PC-9 (cell line): ENCODE results near the gene CDH16. TPM values are rescaled to one million over a fixed set of nuclear protein-coding genes. Genes with fewer than 3 reads are reported as not detected.

Experiments used
- BruUV-seq: library from RNA; stranded (reverse); fragments of 400-500 nt; replicated peaks from 2 replicates; lab custom pipeline; 2021; lab: Mats Ljungman, UMichigan
- CTCF ChIA-PET: fragments of 300-600 bp; sonication (Branson Sonifier 250); formaldehyde crosslinking; loops from one replicate; lab custom pipeline; 2022; ENCODE audit warnings: antibody characterized with exemption; lab: Charles Lee
- POLR2A ChIA-PET: fragments of 300-600 bp; sonication (Branson Sonifier 250); formaldehyde crosslinking; loops from one replicate; lab custom pipeline; 2022; ENCODE audit warnings: antibody characterized with exemption; ENCODE audit not compliant: unreplicated experiment; lab: Charles Lee
- DNase-seq, 2 experiments: peaks; one replicate each; pipeline versions ENCODE4 v3.0.0 to v3.0.0-alpha.2; 2015 to 2022; ENCODE audit warnings: mixed read lengths in 1 of 2
- H2AFZ ChIP-seq: fragments of 200-600 bp; sonication (generic); 2 replicates; pipeline ENCODE4 v1.8.1; 2017; ENCODE audit warnings: antibody characterized with exemption
- H3F3A ChIP-seq: fragments of 200-600 bp; sonication (generic); 2 replicates; pipeline ENCODE4 v1.8.1; 2017; ENCODE audit warnings: antibody characterized with exemption, mild to moderate bottlenecking, low read depth; ENCODE audit not compliant: insufficient read depth
- H3K27ac ChIP-seq: fragments of 200-600 bp; sonication (generic); 2 replicates; pipeline ENCODE4 v1.6.1; 2016; ENCODE audit warnings: mixed run types
- H3K27me3 ChIP-seq: fragments of 200-600 bp; sonication (generic); 2 replicates; pipeline ENCODE4 v1.6.1; 2016; ENCODE audit warnings: low read depth, mixed run types; ENCODE audit not compliant: insufficient read depth
- H3K36me3 ChIP-seq: fragments of 200-600 bp; sonication (generic); 2 replicates; pipeline ENCODE4 v1.6.1; 2016; ENCODE audit warnings: low read depth, mixed run types
- H3K4me1 ChIP-seq: fragments of 200-600 bp; sonication (generic); replicated peaks from 2 replicates; pipeline ENCODE4 v1.6.1; 2016; ENCODE audit warnings: mixed run types; ENCODE audit not compliant: insufficient read depth
- H3K4me2 ChIP-seq: fragments of 200-600 bp; sonication (generic); 2 replicates; pipeline ENCODE4 v1.6.1; 2017; ENCODE audit warnings: mixed run types
- H3K4me3 ChIP-seq: fragments of 200-600 bp; sonication (generic); 2 replicates; pipeline ENCODE4 v1.6.1; 2016; ENCODE audit warnings: mixed run types
- H3K79me2 ChIP-seq: fragments of 200-600 bp; sonication (generic); 2 replicates; pipeline ENCODE4 v1.6.1; 2017; ENCODE audit warnings: low read depth, mixed run types
- H3K9me2 ChIP-seq: fragments of 200-600 bp; sonication (generic); 2 replicates; pipeline ENCODE4 v1.8.1; 2017; ENCODE audit warnings: mild to moderate bottlenecking; ENCODE audit not compliant: insufficient read depth
- H3K9me3 ChIP-seq: fragments of 200-600 bp; sonication (generic); 2 replicates; pipeline ENCODE4 v1.8.1; 2016; ENCODE audit warnings: low read depth; ENCODE audit not compliant: insufficient read depth
- H4K20me1 ChIP-seq: fragments of 200-600 bp; sonication (generic); 2 replicates; pipeline ENCODE4 v1.8.1; 2017; ENCODE audit not compliant: insufficient read depth
- EZH2 ChIP-seq: fragments of 200-600 bp; sonication (generic); IDR thresholded peaks from 2 replicates; pipeline ENCODE4 v1.8.0; 2017; ENCODE audit warnings: antibody characterized with exemption, low read depth
- intact Hi-C: fragments of 100-400 bp; cut with micrococcal nuclease; formaldehyde crosslinking; loops from one replicate; pipeline ENCODE4 v1.10.0; 2022; ENCODE audit not compliant: unreplicated experiment
- total RNA-seq: library from RNA; stranded (reverse); gene quantifications from 2 replicates; pipeline ENCODE4 v1.2.3, GENCODE V29; 2021
- TF ChIP-seq, protein P1 (sequence below): fragments of 200-600 bp; sonication (generic); conservative IDR thresholded peaks from 2 replicates; pipeline ENCODE4 v1.6.1; 2017; ENCODE audit warnings: mixed run types, antibody characterized with exemption, mild to moderate bottlenecking, moderate library complexity

CDH16 gene
- total RNA-seq, 1 experiment from 2014 or later: not detected

DNA sequence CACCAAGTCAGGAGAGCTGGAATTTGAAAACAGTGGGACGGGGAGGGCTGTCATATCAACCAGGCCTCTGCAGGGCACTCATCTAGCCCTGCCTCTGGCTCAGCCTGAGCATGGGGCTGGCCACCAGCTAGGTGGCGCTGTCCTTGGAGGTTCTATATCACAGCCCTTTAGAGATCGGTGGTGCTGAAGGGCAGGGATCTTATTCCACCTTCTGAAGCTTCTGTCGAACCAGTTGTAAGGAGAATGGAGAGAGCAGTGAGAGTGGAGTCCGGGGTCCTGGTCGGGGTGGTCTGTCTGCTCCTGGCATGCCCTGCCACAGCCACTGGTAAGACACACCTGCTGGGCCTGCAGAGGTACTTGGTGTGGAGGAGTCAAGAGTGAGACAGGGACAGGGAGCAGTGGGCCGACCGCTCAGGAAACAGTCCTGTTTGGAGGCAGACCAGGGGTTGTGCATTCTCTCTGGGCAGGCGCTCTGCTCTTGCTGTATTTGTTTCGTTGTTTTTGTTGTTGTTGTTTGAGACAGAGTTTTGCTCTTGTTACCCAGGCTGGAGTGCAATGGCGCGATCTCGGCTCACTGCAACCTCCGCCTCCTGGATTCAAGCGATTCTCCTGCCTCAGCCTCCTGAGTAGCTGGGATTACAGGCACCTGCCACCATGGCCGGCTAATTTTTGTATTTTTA, 42.5 kb upstream of the CDH16 start, which contains the start of gene CES3:
Gene CES3, plus strand, starts transcription at position 202 of the 680 bp plus-strand sequence. Its CDS starts 42 bp downstream, at position 244.
- intact Hi-C loops: no loop called here
- Histone ChIP-seq H3K4me1 (no peaks in the 10 kb centered on the region), H3K9me2 (no peaks in the 10 kb centered on the region), H3K36me3 (no peaks in the 10 kb centered on the region), H4K20me1 (no peaks in the 10 kb centered on the region), H3K27me3 (no peaks in the 10 kb centered on the region), H3K79me2 (no peaks in the 10 kb centered on the region), H3K4me3 (no peak within 1 kb of the TSS), H3K9me3 (no peaks in the 10 kb centered on the region), H2AFZ (0 out of 2 replicates have a peak within 1 kb of the TSS, but pooled peaks have one; percentile 18), H3F3A (no peaks in the 10 kb centered on the region), H3K27ac (no peak within 1 kb of the TSS), H3K4me2 (no peak within 1 kb of the TSS; the same call in 1 of the 2 replicates)
- ChIA-PET POLR2A (interaction anchor here (0.6 kb wide), 1 partner anchor 247 kb away, joined by 3 read pairs; no protein-coding TSS in a partner anchor), CTCF (interaction anchor here (0.6 kb wide), 1 partner anchor 79 kb away, joined by 3 read pairs; no protein-coding TSS in a partner anchor)
- peak; percentile 72 for DNase-seq
- TF ChIP-seq EZH2: no peak
- TF ChIP-seq, protein P1, sequence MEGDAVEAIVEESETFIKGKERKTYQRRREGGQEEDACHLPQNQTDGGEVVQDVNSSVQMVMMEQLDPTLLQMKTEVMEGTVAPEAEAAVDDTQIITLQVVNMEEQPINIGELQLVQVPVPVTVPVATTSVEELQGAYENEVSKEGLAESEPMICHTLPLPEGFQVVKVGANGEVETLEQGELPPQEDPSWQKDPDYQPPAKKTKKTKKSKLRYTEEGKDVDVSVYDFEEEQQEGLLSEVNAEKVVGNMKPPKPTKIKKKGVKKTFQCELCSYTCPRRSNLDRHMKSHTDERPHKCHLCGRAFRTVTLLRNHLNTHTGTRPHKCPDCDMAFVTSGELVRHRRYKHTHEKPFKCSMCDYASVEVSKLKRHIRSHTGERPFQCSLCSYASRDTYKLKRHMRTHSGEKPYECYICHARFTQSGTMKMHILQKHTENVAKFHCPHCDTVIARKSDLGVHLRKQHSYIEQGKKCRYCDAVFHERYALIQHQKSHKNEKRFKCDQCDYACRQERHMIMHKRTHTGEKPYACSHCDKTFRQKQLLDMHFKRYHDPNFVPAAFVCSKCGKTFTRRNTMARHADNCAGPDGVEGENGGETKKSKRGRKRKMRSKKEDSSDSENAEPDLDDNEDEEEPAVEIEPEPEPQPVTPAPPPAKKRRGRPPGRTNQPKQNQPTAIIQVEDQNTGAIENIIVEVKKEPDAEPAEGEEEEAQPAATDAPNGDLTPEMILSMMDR: peak; percentile 87
- BruUV-seq: no TSS peak

DNA sequence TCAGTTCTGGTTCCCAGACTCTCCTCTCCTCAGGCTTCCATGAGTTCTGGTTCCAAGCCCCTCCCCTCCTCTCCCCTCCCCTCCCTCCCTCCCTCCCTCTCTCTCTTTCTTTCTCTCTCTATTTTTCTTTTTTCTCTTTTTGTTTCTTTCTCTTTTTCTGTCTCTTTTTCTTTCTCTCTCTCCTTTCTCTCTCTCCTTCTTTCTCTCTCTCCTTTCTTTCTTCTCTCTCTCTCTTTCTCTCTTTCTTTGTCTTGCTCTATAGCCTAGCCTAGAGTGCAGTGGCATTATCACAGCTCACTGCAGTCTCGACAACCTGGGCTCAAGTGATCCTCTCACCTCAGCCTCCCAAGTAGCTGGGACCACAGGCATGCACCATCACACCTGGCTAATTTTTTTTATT, 41.6 kb upstream of the CDH16 start:
- DNase-seq: no peak

DNA sequence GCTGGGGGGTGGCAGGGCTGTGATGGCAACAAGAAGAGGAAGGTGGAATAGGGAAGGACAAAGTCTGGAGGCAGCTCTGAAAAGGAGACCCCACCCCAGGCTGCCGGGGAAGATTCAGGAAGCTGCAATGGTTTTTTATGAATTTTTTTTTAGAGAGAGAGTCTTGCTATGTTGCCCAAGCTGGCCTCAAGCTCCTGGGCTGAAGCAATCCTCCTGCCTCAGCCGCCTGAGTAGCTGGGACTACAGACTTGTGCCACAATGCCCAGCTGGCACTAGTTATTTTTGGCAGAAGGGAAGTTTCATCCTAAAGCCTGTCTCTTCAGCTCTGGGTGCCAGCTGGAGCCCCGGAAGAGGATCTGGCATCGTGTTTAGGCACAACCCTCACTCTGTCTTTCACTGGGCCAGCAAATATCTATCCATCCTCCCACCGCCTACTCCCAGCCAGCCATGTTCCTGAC, 41.0 kb upstream of the CDH16 start:
- POLR2A ChIA-PET: no interaction called here
- no peaks in the 10 kb centered on the region for H3K9me2 ChIP-seq
- H3K4me3 ChIP-seq: no peak overlapping the region
- no peak for TF ChIP-seq EZH2
- BruUV-seq: no TSS peak
- DNase-seq: no peak
- no peaks in the 10 kb centered on the region for H3K79me2 ChIP-seq
- no peaks in the 10 kb centered on the region for H3K4me1 ChIP-seq
- H3K27ac ChIP-seq: no peak overlapping the region
- intact Hi-C loops: no loop called here
- H3K27me3 ChIP-seq: no peaks in the 10 kb centered on the region
- H3K36me3 ChIP-seq: no peaks in the 10 kb centered on the region
- H3F3A ChIP-seq: no peaks in the 10 kb centered on the region
- no peak overlapping the region for H3K4me2 ChIP-seq
- CTCF ChIA-PET: no interaction called here
- no peaks in the 10 kb centered on the region for H3K9me3 ChIP-seq
- H2AFZ ChIP-seq: no peak overlapping the region
- H4K20me1 ChIP-seq: no peaks in the 10 kb centered on the region

More for the DNA sequence above, 41.6 kb upstream of the CDH16 start:
- no peak overlapping the region for H2AFZ ChIP-seq
- BruUV-seq: no TSS peak
- ChIA-PET CTCF (no interaction called here), POLR2A (no interaction called here)
- no peaks in the 10 kb centered on the region for H3F3A ChIP-seq
- no peaks in the 10 kb centered on the region for H3K36me3 ChIP-seq
- no peak overlapping the region for H3K4me2 ChIP-seq
- TF ChIP-seq, protein P1: no peak
- TF ChIP-seq EZH2: no peak
- no peak overlapping the region for H3K27ac ChIP-seq
- no peaks in the 10 kb centered on the region for H3K9me2 ChIP-seq
- no peak overlapping the region for H3K4me3 ChIP-seq
- H3K9me3 ChIP-seq: no peaks in the 10 kb centered on the region
- H3K27me3 ChIP-seq: no peaks in the 10 kb centered on the region
- H4K20me1 ChIP-seq: no peaks in the 10 kb centered on the region
- intact Hi-C loops: no loop called here
- H3K79me2 ChIP-seq: no peaks in the 10 kb centered on the region
- no peaks in the 10 kb centered on the region for H3K4me1 ChIP-seq
